ENCODE data around the gene GALNT18. TPM values are rescaled to one million over a fixed set of nuclear protein-coding genes. Genes with fewer than 3 reads are reported as not detected.

The GALNT18 gene
- total RNA-seq, 4 donors from 2014 or later = 3.5 to 31.4 (median 11.1) TPM

- no peak overlapping the region for H3K27ac ChIP-seq
- no peaks in the 10 kb centered on the region for H3K4me1 ChIP-seq
- no peaks in the 10 kb centered on the region for H3K36me3 ChIP-seq
- TF ChIP-seq CTCF (IDR thresholded peaks at IDR 0.05) = no peak
- TF ChIP-seq POLR2A (IDR thresholded peaks at IDR 0.05) = no peak
- no peaks in the 10 kb centered on the region for H3K27me3 ChIP-seq
- H3K9me3 ChIP-seq = no peaks in the 10 kb centered on the region
- H3K4me3 ChIP-seq = no peak overlapping the region
- DNase-seq = no peak
Measured at GRCh38 chr11:11587122-11587521, 34.7 kb downstream of the GALNT18 start.

DNA sequence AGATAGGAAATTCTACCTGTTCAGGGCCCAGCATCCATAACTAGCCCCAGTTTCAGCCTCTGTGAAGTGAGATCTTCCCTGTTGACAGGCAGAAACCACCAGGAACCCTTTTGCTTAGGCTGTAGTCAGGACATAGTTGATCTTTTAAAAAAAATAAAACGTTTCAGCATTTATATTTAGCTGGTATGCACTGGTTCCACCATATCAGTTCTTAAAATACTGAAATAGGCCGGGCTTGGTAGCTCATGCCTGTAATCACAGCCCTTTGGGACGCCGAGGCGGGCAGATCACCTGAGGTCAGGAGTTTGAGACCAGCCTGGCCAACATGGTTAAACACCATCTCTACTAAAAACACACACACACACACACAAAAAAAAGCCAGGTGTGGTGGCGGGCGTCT lies 35.3 kb downstream of the GALNT18 start:
- H3K27ac ChIP-seq = no peak overlapping the region
- no peak overlapping the region for H3K4me3 ChIP-seq
- DNase-seq = no peak
- H3K27me3 ChIP-seq = no peaks in the 10 kb centered on the region
- no peaks in the 10 kb centered on the region for H3K36me3 ChIP-seq
- no peaks in the 10 kb centered on the region for H3K9me3 ChIP-seq
- TF ChIP-seq CTCF (IDR thresholded peaks at IDR 0.05) (no peak), POLR2A (IDR thresholded peaks at IDR 0.05) (no peak)
- no peaks in the 10 kb centered on the region for H3K4me1 ChIP-seq

DNA sequence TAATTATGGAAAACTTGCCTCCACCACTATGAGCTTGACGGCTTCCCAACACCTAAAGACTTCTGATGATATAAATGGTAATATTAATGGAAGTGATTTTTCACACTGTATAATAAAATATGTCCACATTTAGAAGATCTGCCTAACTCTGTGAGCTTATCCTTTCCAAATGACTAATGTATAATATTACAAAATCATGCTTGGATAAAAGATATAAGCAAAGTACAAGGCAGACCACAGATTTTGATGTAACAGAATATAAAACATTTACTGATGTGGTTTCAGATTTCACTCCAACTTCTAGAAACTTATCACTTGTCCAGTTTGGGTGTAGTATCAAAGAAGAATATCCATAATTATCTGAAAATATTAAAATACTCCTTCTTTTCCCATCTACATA lies 36.9 kb downstream of the GALNT18 start:
- no peak for DNase-seq
- no peaks in the 10 kb centered on the region for H3K27me3 ChIP-seq
- no peaks in the 10 kb centered on the region for H3K4me1 ChIP-seq
- no peak overlapping the region for H3K4me3 ChIP-seq
- H3K9me3 ChIP-seq = no peaks in the 10 kb centered on the region
- H3K27ac ChIP-seq = no peak overlapping the region
- TF ChIP-seq POLR2A (IDR thresholded peaks at IDR 0.05) = no peak
- no peak for TF ChIP-seq CTCF (IDR thresholded peaks at IDR 0.05)
- no peaks in the 10 kb centered on the region for H3K36me3 ChIP-seq

DNA sequence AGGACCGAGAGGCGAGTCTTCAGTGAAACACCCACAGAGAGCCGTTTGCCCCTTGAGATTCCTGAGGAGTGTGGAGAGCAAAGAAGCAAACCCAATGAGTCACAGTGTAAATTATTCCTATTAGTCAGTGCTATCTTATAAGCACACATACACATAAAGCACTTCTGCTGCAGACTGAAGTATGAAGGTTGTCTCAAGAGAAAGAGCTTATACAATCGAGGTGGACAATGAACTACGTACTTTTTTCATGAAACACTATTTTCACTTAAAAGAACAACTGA lies 37.3 kb downstream of the GALNT18 start:
- Histone ChIP-seq H3K27me3 (no peaks in the 10 kb centered on the region), H3K27ac (no peak overlapping the region), H3K4me1 (no peaks in the 10 kb centered on the region), H3K9me3 (no peaks in the 10 kb centered on the region), H3K4me3 (no peak overlapping the region), H3K36me3 (no peaks in the 10 kb centered on the region)
- TF ChIP-seq POLR2A (IDR thresholded peaks at IDR 0.05) (no peak), CTCF (IDR thresholded peaks at IDR 0.05) (no peak)
- no peak for DNase-seq

- Histone ChIP-seq H3K4me1 (no peaks in the 10 kb centered on the region), H3K27me3 (no peaks in the 10 kb centered on the region), H3K9me3 (no peaks in the 10 kb centered on the region), H3K36me3 (no peaks in the 10 kb centered on the region), H3K27ac (no peak overlapping the region), H3K4me3 (no peak overlapping the region)
- TF ChIP-seq CTCF (IDR thresholded peaks at IDR 0.05) = no peak
- no peak for TF ChIP-seq POLR2A (IDR thresholded peaks at IDR 0.05)
- DNase-seq = no peak
Measured at GRCh38 chr11:11583801-11584529, 37.8 kb downstream of the GALNT18 start.
